HCT116 (cell line): ENCODE data around the gene ETNK1.
"Not testable (repeated sequence)": the region's sequence is repeated elsewhere in the genome, so short reads cannot be mapped to it uniquely, and the experiment has no call there.

ENCODE experiments used
- RAD21 ChIP-seq: IDR thresholded peaks from 2 replicates; pipeline ENCODE4 v1.6.1; 2012; ENCODE audit warnings: low read depth, mild to moderate bottlenecking
- YY1 ChIP-seq: IDR thresholded peaks from 2 replicates; pipeline ENCODE4 v1.6.1; 2011; ENCODE audit warnings: low read length, low read depth, moderate library complexity, mild to moderate bottlenecking; ENCODE audit not compliant: insufficient replicate concordance; ENCODE audit errors: extremely low read depth
- TF ChIP-seq, protein P1 (sequence below), 3 experiments: fragments of 200-600 bp in 1 of 3; sonication (generic) in 1 of 3; IDR thresholded peaks in 2 of 3; conservative IDR thresholded peaks in 1 of 3; 2 replicates each; pipeline ENCODE4 v1.5.1; 2012 to 2017; ENCODE audit warnings: low read depth in 2 of 3, low read length in 2 of 3, antibody characterized with exemption in 1 of 3, borderline replicate concordance in 1 of 3, control low read depth in 1 of 3, mild to moderate bottlenecking in 1 of 3, mixed read lengths in 1 of 3, mixed run types in 1 of 3, moderate library complexity in 1 of 3; ENCODE audit not compliant: insufficient read depth in 1 of 3

DNA sequence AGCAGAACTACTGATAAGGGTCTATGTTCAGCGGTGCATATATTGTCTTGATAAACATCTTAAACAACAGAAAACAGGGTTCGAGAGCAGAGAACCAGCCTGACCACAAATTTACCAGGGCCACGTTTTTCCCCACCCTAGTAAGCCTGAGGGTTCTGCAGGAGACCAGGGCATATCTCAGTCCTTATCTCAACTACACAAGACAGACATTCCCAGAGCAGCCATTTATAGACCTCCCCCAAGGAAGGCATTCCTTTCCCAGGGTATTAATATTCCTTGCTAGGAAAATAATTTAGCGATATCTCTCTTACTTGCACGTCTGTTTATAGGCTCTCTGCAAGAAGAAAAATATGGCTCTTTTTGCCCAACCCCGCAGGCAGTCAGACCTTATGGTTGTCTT, 12.1 kb upstream of the ETNK1 start:
- TF ChIP-seq RAD21, YY1: not testable (repeated sequence)
- TF ChIP-seq, protein P1, sequence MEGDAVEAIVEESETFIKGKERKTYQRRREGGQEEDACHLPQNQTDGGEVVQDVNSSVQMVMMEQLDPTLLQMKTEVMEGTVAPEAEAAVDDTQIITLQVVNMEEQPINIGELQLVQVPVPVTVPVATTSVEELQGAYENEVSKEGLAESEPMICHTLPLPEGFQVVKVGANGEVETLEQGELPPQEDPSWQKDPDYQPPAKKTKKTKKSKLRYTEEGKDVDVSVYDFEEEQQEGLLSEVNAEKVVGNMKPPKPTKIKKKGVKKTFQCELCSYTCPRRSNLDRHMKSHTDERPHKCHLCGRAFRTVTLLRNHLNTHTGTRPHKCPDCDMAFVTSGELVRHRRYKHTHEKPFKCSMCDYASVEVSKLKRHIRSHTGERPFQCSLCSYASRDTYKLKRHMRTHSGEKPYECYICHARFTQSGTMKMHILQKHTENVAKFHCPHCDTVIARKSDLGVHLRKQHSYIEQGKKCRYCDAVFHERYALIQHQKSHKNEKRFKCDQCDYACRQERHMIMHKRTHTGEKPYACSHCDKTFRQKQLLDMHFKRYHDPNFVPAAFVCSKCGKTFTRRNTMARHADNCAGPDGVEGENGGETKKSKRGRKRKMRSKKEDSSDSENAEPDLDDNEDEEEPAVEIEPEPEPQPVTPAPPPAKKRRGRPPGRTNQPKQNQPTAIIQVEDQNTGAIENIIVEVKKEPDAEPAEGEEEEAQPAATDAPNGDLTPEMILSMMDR (IDR thresholded peaks at IDR 0.05 in 2 of 3, conservative IDR thresholded peaks at IDR 0.05 in 1 of 3; ENCODE audit: borderline replicate concordance in 1 of 3, insufficient read depth in 1 of 3, low read depth in 2 of 3, low read length in 2 of 3), result not testable (repeated sequence)
